SK-N-SH (cell line): ENCODE results near the gene RDH14.

Experiments
- EP300 ChIP-seq, 2 experiments: IDR thresholded peaks; 2 replicates each; pipeline versions ENCODE4 v1.4.0 to v1.6.1; 2012; ENCODE audit warnings: borderline replicate concordance in 1 of 2, low read depth in 1 of 2, low read length in 1 of 2
- EZH2phosphoT487 ChIP-seq: fragments of 200-600 bp; sonication (generic); IDR thresholded peaks from 2 replicates; pipeline ENCODE4 v1.6.1; 2017; ENCODE audit warnings: low read depth, mixed run types, mild to moderate bottlenecking, antibody characterized with exemption, moderate library complexity, borderline replicate concordance
- RAD21 ChIP-seq: IDR thresholded peaks from 2 replicates; pipeline ENCODE4 v1.6.1; 2012; ENCODE audit warnings: mild to moderate bottlenecking, low read length
- SMC3 ChIP-seq: IDR thresholded peaks from 2 replicates; pipeline ENCODE4 v1.6.1; 2012; ENCODE audit warnings: low read depth, low read length, improper control_type of control experiment
- TAF1 ChIP-seq: IDR thresholded peaks from 2 replicates; pipeline ENCODE4 v1.6.1; 2012; ENCODE audit warnings: low read depth, mild to moderate bottlenecking, low read length, moderate library complexity, borderline replicate concordance
- TCF12 ChIP-seq: IDR thresholded peaks from 2 replicates; pipeline ENCODE4 v1.4.0; 2012
- TF ChIP-seq, protein P1 (sequence below): fragments of 200-600 bp; sonication (generic); IDR thresholded peaks from 2 replicates; pipeline ENCODE4 v1.6.1; 2017; ENCODE audit warnings: antibody characterized with exemption, mild to moderate bottlenecking, moderate library complexity
- TF ChIP-seq, protein P2 (sequence below): IDR thresholded peaks from 2 replicates; pipeline ENCODE4 v1.4.0; 2012; ENCODE audit warnings: low read depth, borderline replicate concordance
- TF ChIP-seq, protein P3 (sequence below): IDR thresholded peaks from 2 replicates; pipeline ENCODE4 v1.6.1; 2012; ENCODE audit warnings: mild to moderate bottlenecking, low read depth, low read length, moderate library complexity

DNA sequence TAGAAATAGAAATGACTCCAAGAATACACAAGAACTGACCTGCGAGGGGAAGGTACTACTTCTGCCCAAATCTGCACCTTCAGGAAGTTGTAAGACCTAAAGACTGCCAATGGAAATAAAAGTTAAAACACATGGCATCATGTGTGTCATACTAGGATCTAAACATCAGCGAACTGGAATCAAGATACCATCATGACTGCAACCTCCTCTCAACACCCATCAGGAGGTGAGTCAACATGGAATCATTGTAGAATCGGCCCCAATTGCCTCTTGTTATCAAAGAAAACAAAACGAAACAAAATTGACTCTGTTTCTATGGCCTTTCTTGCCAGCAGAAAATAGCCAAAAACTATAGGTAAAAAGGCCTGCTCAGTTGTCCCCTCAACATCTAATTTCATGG is 15.1 kb downstream of the RDH14 start:
- TF ChIP-seq, protein P1, sequence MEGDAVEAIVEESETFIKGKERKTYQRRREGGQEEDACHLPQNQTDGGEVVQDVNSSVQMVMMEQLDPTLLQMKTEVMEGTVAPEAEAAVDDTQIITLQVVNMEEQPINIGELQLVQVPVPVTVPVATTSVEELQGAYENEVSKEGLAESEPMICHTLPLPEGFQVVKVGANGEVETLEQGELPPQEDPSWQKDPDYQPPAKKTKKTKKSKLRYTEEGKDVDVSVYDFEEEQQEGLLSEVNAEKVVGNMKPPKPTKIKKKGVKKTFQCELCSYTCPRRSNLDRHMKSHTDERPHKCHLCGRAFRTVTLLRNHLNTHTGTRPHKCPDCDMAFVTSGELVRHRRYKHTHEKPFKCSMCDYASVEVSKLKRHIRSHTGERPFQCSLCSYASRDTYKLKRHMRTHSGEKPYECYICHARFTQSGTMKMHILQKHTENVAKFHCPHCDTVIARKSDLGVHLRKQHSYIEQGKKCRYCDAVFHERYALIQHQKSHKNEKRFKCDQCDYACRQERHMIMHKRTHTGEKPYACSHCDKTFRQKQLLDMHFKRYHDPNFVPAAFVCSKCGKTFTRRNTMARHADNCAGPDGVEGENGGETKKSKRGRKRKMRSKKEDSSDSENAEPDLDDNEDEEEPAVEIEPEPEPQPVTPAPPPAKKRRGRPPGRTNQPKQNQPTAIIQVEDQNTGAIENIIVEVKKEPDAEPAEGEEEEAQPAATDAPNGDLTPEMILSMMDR: no peak
- TF ChIP-seq EP300 (IDR thresholded peaks at IDR 0.05; ENCODE audit: borderline replicate concordance in 1 of 2, low read depth in 1 of 2, low read length in 1 of 2): peak in 1 of 2 experiments; percentile 60; a peak in 1 of 4 replicates
- TF ChIP-seq, protein P2, sequence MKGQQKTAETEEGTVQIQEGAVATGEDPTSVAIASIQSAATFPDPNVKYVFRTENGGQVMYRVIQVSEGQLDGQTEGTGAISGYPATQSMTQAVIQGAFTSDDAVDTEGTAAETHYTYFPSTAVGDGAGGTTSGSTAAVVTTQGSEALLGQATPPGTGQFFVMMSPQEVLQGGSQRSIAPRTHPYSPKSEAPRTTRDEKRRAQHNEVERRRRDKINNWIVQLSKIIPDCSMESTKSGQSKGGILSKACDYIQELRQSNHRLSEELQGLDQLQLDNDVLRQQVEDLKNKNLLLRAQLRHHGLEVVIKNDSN: no peak
- no peak for TF ChIP-seq TAF1
- no peak for TF ChIP-seq RAD21
- peak; percentile 75 for TF ChIP-seq TCF12
- no peak for TF ChIP-seq SMC3
- TF ChIP-seq EZH2phosphoT487: no peak
- TF ChIP-seq, protein P3, sequence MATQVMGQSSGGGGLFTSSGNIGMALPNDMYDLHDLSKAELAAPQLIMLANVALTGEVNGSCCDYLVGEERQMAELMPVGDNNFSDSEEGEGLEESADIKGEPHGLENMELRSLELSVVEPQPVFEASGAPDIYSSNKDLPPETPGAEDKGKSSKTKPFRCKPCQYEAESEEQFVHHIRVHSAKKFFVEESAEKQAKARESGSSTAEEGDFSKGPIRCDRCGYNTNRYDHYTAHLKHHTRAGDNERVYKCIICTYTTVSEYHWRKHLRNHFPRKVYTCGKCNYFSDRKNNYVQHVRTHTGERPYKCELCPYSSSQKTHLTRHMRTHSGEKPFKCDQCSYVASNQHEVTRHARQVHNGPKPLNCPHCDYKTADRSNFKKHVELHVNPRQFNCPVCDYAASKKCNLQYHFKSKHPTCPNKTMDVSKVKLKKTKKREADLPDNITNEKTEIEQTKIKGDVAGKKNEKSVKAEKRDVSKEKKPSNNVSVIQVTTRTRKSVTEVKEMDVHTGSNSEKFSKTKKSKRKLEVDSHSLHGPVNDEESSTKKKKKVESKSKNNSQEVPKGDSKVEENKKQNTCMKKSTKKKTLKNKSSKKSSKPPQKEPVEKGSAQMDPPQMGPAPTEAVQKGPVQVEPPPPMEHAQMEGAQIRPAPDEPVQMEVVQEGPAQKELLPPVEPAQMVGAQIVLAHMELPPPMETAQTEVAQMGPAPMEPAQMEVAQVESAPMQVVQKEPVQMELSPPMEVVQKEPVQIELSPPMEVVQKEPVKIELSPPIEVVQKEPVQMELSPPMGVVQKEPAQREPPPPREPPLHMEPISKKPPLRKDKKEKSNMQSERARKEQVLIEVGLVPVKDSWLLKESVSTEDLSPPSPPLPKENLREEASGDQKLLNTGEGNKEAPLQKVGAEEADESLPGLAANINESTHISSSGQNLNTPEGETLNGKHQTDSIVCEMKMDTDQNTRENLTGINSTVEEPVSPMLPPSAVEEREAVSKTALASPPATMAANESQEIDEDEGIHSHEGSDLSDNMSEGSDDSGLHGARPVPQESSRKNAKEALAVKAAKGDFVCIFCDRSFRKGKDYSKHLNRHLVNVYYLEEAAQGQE: no peak
